Suprapubic skin (tissue), 3 donors: ENCODE data around the gene PDE11A.

Experiments used
- POLR2A ChIP-seq, 2 donors: fragments of 450-650 bp; IDR thresholded peaks; one replicate each; pipeline ENCODE4 v1.6.1; 2017; ENCODE audit warnings: antibody characterized with exemption in 2 of 2, mild to moderate bottlenecking in 2 of 2, moderate library complexity in 2 of 2
- TF ChIP-seq, protein P1 (sequence below), 2 donors: fragments of 200-600 bp in 1 of 2; fragments of 450-650 bp in 1 of 2; sonication (generic) in 1 of 2; IDR thresholded peaks; one replicate each; pipeline ENCODE4 v1.5.1; 2016 to 2019; ENCODE audit warnings: antibody characterized with exemption in 2 of 2, mild to moderate bottlenecking in 1 of 2, moderate library complexity in 1 of 2

DNA sequence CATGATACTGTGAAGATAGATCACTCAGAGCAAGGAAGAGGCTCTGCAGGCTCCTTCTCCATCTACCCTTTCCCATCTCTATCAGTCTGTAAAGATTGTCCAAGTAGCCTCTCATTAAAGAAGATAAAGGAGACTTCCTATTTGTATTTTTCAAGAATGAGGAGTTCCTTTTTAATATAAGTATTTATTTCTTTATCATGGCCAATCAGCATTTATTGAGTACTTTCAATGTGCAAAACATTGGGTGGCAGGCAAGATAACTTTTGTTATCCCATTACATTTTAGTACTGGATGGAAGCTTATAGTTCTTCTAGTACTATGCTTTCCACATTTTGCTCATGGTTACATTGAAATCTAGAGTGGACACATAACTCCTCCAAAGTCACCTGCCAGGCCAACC lies 3.6 kb upstream of the PDE11A start:
- no peak for TF ChIP-seq POLR2A (IDR thresholded peaks at IDR 0.05)
- TF ChIP-seq, protein P1, sequence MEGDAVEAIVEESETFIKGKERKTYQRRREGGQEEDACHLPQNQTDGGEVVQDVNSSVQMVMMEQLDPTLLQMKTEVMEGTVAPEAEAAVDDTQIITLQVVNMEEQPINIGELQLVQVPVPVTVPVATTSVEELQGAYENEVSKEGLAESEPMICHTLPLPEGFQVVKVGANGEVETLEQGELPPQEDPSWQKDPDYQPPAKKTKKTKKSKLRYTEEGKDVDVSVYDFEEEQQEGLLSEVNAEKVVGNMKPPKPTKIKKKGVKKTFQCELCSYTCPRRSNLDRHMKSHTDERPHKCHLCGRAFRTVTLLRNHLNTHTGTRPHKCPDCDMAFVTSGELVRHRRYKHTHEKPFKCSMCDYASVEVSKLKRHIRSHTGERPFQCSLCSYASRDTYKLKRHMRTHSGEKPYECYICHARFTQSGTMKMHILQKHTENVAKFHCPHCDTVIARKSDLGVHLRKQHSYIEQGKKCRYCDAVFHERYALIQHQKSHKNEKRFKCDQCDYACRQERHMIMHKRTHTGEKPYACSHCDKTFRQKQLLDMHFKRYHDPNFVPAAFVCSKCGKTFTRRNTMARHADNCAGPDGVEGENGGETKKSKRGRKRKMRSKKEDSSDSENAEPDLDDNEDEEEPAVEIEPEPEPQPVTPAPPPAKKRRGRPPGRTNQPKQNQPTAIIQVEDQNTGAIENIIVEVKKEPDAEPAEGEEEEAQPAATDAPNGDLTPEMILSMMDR (IDR thresholded peaks at IDR 0.05) = no peak
